Stimulated activated CD4-positive, alpha-beta T cell treated with anti-CD3 and anti-CD28 coated beads, Interleukin-12 subunit alpha, Interleukin-12 subunit beta, amount 100 ng/mL, for 48 hours (primary cell): ENCODE measurements around the gene SEPTIN10.
"Not testable (repeated sequence)": the region's sequence is repeated elsewhere in the genome, so short reads cannot be mapped to it uniquely, and the experiment has no call there.

Experiments used
- DNase-seq, 3 donors: peaks; one replicate each; pipeline ENCODE4 v3.0.0-alpha.2; 2020; ENCODE audit warnings: low read depth in 2 of 3, low spot score in 1 of 3

SEPTIN10 gene

DNA sequence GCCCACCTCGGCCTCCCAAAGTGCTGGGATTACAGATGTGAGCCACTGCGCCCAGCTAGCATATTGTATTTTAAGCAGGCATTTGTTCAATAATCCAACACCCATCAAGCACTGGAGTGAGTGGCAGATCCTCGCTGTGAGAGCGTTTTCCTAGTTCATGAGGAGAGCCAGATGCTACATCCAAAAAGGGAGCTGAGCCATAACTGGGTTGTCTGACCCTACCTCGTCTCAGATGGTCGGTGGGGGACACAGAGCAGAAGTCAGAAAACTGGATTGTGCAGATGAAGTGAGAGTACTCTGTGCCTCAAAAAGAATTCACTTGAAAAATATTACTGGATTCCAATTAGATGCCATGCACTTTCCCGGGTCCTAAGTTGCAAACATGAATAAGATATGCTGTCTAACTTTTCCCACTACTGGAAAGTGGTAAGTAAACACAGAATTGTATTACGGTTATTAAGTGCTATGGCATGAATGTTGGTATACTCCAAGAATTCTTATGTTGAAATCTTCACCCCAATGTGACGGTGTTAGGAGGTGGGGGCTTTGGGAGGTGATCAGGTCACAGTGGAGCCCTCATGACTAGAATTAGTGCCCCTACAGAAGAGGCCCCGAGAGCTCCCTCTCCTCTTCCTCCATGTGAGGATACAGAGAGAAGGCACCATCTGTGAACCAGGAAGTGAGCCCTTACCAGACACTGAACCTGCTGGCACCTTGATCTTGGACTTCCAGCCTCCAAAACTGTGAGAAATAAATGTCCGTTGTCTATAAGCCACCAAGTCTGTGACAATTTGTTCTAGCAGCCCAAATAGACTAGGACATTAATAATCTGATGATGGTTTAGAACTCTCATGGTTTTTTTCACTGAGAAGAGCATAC, 21.9 kb upstream of the SEPTIN10 start:
- no peak for DNase-seq

DNA sequence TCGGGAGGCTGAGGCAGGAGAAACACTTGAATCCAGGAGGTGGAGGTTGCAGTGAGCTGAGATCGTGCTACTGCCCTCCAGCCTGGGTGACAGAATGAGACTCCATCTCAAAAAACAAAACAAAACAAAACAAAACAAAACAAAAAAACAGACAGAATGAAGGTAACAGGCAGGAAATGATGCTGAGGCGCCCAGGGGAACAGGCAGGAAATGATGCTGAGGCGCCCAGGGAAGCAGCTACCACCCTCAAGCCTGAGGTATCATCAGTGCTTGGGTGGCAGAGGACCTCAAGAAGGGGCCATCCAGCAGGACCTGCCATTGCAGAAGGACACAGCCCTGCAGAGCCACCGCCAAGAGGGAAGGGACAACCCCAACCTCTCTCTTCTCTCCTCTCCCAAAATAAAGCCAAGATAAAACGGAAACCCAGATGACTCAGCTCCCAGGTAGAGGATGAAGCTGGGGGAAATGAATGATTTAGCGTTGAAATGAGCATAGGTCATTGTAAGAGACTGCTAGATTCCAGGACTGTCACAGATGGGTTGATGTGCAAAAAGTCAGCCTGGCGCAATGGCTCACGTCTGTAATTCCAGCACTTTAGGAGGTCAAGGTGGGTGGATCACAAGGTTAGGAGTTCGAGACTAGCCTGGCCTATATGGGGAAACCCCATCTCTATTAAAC, 19.7 kb upstream of the SEPTIN10 start:
- no peak for DNase-seq

GRCh38 chr2:109632158-109632789, 18.5 kb upstream of the SEPTIN10 start:
- no peak for DNase-seq

DNA sequence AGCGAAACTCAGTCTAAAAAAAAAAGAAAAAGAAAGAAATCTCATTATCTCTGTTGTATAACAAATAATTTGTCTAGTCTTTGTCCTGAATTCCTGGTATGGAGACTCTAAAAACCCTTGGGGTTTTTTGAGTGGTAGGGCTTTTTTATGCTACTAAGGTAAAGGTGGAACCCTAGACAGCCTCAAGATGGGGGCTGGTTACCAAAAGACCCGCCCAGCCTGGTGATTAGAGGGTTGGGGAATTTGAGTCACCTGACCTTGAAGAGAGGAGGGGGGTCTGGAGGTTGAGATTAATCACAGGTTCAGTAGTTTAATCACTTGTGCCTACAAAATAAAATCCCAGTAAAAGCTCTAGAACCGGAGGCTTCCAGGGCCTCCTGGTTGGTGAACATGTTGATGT, 18.0 kb upstream of the SEPTIN10 start:
- DNase-seq = no peak

DNA sequence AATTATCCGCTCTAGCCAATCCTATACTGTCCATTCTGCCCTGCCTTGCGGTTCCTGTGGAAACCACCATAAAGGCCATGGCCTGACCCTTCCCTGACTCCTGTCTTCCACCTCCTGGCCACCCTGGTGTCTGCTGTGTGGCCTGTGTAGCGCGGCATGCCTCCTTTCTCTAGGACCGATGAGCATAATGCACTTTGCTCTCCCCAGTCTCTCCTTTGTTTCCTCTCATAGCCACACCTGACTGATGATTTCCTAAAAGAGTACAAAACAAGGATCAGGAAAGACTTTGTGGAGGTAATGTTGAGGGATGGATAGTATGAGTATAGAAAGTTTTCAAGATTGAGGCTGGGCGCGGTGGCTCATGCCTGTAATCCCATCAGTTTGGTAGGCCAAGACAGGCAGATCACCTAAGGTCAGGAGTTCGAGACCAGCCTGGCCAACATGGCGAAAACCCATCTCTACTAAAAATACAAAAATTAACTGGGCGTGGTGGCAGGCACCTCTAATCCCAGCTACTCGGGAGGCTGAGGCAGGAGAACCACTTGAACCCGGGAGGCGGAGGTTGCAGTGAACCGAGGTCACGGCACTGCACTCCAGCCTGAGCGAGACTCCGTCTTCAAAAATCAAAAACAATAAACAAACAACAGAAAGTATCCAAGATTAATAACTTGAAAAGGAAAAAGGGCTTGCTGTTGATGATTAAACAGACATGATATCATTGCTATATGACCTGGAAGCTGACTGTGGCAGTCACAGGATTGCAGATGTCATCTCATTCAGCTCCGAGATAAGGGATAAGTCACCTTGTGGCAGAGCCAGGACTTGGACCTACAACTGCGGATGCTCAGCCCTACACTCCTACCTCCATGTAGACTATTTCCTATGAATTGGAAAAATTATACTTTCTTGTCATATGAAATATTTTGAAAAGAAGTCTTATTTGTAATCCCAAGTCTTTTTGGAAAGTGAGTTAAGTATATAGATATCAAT, 17.0 kb upstream of the SEPTIN10 start:
- no peak for DNase-seq

GRCh38 chr2:109629867-109630266, 16.1 kb upstream of the SEPTIN10 start:
- no peak for DNase-seq

GRCh38 chr2:109628321-109628720, 14.6 kb upstream of the SEPTIN10 start:
- not testable (repeated sequence) for DNase-seq

- DNase-seq = no peak
These were observed 10.6 kb upstream of the SEPTIN10 start for GRCh38 chr2:109624339-109624738.

- DNase-seq = no peak
These were observed 10.2 kb upstream of the SEPTIN10 start for GRCh38 chr2:109623923-109624322.

- DNase-seq = no peak
These were observed 9.5 kb upstream of the SEPTIN10 start for GRCh38 chr2:109623297-109623696.

DNA sequence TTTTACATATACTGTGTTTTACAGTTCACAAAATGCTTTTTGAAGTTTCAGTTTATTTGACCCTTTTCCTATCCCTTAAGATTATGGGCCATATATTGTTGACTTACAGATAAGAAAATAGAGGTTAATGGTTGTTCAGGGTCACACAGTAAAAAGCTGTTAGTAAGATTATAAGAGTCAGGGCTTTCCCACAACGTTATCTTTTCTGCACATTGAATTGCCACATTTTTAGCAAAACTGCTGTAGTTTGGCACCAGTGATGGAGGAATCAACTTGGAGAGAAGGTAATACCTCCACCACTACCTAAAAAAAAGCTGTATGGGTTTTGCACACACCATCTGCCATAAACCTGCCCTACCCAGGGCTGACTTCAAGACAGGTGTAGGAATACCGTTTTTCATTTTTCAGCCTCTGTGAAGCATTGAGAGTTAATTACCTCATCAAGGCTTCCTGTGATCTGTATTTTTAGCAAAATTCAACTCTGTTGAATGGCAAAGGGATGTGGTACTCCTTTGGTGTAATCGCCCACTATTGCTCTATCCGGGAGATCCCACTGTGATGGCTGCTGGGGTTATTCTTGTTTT, 5.4 kb upstream of the SEPTIN10 start:
- DNase-seq = no peak

- no peak for DNase-seq
These were observed 2.4 kb upstream of the SEPTIN10 start for GRCh38 chr2:109616184-109616583.

DNA sequence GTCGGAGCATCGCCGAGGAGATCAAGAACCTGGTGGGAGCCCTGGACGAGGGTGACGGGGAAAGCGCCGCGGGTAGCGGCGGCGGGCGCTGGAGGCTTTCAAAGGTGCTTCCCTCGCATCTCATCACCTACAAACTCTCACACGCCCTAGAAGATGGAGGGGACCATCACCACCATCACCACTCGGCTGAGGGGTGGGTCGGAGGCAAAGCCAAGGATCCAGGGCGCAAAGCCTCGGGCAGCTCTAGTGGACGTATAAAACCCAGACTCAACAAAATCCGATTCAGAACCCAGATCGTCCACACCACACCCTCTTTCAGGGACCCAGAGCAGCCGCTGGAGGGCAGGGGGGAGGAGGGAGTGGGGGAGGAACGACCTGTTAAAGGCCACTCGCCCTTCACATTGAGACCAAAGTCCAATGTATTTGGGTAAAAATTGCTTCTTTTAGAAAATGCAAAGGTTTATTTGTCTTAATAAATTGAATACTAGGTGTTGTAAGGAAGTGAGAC, 1.9 kb upstream of the SEPTIN10 start:
- DNase-seq = no peak

- DNase-seq = no peak
These were observed 1.2 kb upstream of the SEPTIN10 start for GRCh38 chr2:109614715-109615636.

DNA sequence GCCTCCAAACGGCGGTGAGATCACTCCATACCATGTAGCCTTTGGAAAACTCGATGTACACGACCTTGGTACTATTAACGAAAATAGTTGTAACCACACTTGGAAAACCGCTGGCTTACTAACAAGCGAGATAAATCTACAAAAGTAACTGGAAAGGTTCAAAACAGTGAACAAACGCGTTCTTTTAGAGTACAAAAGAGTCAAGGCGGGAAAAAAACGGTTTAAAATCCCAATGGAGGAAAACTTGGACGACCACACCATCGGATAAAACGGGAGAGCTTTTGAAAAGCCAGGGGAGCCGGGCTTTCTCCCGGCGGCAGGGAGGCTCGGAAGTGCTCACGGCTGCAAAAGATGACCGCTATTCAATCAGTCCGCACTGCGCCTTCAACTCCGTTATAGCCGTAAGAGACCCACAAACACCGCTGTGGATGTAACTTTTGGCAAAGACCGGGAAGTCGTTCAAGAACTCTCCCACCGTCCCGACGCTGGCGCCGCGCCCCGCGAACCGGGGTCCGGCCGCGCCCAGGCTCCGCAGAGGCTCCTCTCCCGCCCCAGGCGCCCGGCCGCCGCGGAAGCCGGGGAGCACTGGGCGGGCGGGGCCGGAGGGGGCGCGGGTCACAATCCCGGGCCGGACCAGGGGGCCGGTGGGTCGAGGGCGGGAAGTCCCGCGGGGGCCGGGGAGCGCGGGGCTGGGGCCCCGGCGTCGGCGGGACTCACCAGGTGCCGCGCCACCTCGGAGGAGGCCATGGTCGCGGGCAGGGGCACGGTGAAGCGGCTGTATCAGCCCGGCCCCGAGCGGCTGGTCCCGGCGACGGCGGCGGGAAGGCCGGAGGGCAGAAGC, 465 bp downstream of the SEPTIN10 start:
- no peak for DNase-seq

DNA sequence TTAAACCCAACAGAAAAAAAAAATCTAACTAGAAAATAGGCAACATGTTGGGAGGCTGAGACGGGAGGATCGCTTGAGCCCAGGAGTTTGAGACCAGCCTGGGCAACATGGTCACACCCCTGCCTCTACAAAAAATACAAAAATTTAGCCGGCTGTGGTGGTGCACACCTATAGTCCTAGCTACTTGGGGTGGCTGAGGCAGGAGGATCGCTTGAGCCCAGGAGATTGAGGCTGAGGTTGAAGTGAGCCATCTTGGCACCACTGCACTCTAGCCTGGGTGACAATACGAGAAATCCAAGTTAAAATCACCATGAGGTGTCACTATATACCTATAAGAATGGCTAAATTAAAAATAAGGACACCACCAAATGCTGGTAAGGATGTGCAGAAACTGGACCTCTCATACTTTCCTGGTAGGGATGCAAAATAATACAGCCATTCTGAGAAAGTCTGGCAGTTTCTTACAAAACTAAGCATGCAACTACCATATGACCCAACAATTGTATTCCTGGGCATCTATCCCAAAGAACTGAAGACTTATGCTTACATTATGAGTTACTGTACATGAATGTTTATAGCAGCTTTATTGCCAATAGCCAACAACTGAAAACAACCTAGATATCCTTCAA, 2.2 kb downstream of the SEPTIN10 start:
- no peak for DNase-seq

- DNase-seq = no peak
These were observed 4.3 kb downstream of the SEPTIN10 start for GRCh38 chr2:109609352-109610024.
